Stomach (tissue), 4 donors: Measurements from ENCODE around the gene SIGLEC1.

Source experiments
- EP300 ChIP-seq: sonication (generic); formaldehyde crosslinking; IDR thresholded peaks from one replicate; pipeline ENCODE4 v1.6.1; 2017; ENCODE audit warnings: antibody characterized with exemption
- POLR2A ChIP-seq, 4 donors: fragments of 450-650 bp; IDR thresholded peaks; one replicate each; pipeline ENCODE4 v1.6.1; 2016; ENCODE audit warnings: antibody characterized with exemption in 4 of 4, control low read depth in 2 of 4, mild to moderate bottlenecking in 1 of 4, moderate library complexity in 1 of 4
- POLR2AphosphoS5 ChIP-seq, 3 donors: sonication (generic); formaldehyde crosslinking; IDR thresholded peaks; one replicate each; pipeline ENCODE4 v1.6.1; 2016; ENCODE audit warnings: antibody characterized with exemption in 3 of 3
- TF ChIP-seq, protein P1 (sequence below), 7 experiments: fragments of 450-650 bp in 4 of 7; fragments of 200-600 bp in 3 of 7; sonication (generic) in 3 of 7; IDR thresholded peaks; one replicate each; pipeline ENCODE4 v1.5.1; 2016 to 2019; ENCODE audit warnings: antibody characterized with exemption in 7 of 7, control low read depth in 2 of 7, mild to moderate bottlenecking in 1 of 7

DNA sequence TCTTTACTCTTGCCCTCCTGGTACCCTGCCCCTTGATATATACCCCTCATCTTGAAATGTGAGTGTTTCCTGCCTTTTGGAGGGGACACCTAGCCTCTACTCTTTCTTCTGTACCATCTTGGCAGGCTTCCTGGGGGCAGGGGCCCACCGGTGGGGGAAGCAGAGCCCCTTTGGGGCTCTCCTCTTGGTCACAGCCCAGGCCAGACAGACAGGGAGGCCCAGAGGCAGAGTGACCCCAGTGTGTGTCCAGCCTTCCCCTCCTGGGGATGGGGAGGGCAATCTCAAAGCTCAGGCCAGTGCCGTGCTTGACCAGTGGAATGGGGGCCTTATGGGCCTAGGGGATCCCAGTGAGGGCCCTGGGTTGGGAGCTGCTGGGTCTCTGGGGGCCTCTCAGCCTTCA, 34.2 kb downstream of the SIGLEC1 start:
- TF ChIP-seq, protein P1, sequence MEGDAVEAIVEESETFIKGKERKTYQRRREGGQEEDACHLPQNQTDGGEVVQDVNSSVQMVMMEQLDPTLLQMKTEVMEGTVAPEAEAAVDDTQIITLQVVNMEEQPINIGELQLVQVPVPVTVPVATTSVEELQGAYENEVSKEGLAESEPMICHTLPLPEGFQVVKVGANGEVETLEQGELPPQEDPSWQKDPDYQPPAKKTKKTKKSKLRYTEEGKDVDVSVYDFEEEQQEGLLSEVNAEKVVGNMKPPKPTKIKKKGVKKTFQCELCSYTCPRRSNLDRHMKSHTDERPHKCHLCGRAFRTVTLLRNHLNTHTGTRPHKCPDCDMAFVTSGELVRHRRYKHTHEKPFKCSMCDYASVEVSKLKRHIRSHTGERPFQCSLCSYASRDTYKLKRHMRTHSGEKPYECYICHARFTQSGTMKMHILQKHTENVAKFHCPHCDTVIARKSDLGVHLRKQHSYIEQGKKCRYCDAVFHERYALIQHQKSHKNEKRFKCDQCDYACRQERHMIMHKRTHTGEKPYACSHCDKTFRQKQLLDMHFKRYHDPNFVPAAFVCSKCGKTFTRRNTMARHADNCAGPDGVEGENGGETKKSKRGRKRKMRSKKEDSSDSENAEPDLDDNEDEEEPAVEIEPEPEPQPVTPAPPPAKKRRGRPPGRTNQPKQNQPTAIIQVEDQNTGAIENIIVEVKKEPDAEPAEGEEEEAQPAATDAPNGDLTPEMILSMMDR (IDR thresholded peaks at IDR 0.05) = no peak
- TF ChIP-seq POLR2A (IDR thresholded peaks at IDR 0.05) (no peak), POLR2AphosphoS5 (IDR thresholded peaks at IDR 0.05) (no peak), EP300 (no peak)
